NCI-H524 treated with DMSO at 0.1 percent for 48 hours (cell line): ENCODE results near the gene C1orf226.
"Not testable (repeated sequence)": the region's sequence is repeated elsewhere in the genome, so short reads cannot be mapped to it uniquely, and the experiment has no call there.

Experiments used
- DNase-seq: peaks from one replicate; lab custom pipeline; 2025; lab: John Stamatoyannopoulos, UW

C1orf226 gene

GRCh38 chr1:162406811-162407210 lies 25.3 kb downstream of the C1orf226 start:
- no peak for DNase-seq

GRCh38 chr1:162407539-162407938 lies 26.0 kb downstream of the C1orf226 start:
- DNase-seq = no peak

- DNase-seq = no peak
Observed at GRCh38 chr1:162412002-162412401, 30.5 kb downstream of the C1orf226 start, which contains the start of gene SH2D1B. Gene SH2D1B (minus strand): TSS chr1:162412136. CDS start chr1:162412016, 120 bp downstream.

- no peak for DNase-seq
Observed at GRCh38 chr1:162416215-162416614, 34.7 kb downstream of the C1orf226 start.

- no peak for DNase-seq
Observed at GRCh38 chr1:162416909-162417308, 35.4 kb downstream of the C1orf226 start.

GRCh38 chr1:162417650-162418049 lies 36.1 kb downstream of the C1orf226 start:
- DNase-seq = no peak

- DNase-seq = not testable (repeated sequence)
Observed at GRCh38 chr1:162418584-162418983, 37.1 kb downstream of the C1orf226 start.

GRCh38 chr1:162419450-162419931 lies 38.0 kb downstream of the C1orf226 start:
- not testable (repeated sequence) for DNase-seq

- no peak for DNase-seq
Observed at GRCh38 chr1:162420120-162420519, 38.6 kb downstream of the C1orf226 start.

- no peak for DNase-seq
Observed at GRCh38 chr1:162421258-162422164, 40.0 kb downstream of the C1orf226 start.

- DNase-seq = no peak
Observed at GRCh38 chr1:162422662-162423375, 41.3 kb downstream of the C1orf226 start.

GRCh38 chr1:162430583-162430982 lies 49.1 kb downstream of the C1orf226 start:
- DNase-seq = no peak

- DNase-seq = not testable (repeated sequence)
Observed at GRCh38 chr1:162432977-162433713, 51.6 kb downstream of the C1orf226 start.
